Anterior cingulate cortex (tissue), 58 donors: ENCODE results near the gene CALML3.

Experiments used
- DNase-seq, 58 donors: peaks; one replicate each; lab custom pipeline; 2025; lab: John Stamatoyannopoulos, UW

Gene CALML3

GRCh38 chr10:5536486-5537081 is 11.8 kb downstream of the CALML3 start:
- no peak for DNase-seq

DNA sequence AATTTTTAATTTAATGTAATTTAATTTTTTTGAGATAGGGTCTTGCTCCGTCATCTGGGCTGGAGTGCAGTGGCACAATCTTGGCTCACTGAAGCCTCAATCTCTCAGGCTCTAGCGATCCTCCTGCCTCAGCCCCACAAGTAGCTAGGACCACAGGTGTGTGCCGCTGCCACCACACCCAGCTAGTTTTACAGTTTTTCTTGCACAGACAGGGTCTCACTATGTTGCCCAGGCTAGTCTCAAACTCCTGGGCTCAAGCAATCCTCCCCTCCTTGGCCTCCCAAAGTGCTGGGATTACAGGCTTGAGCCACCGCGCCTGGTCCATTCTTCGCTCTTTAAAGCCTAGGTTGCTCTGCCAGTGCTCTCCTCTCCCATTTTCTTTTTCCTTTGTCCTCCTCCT is 12.9 kb downstream of the CALML3 start:
- no peak for DNase-seq

GRCh38 chr10:5538446-5538845 is 13.7 kb downstream of the CALML3 start:
- no peak for DNase-seq

- no peak for DNase-seq
These were observed 14.3 kb downstream of the CALML3 start for GRCh38 chr10:5538892-5539651.

GRCh38 chr10:5540080-5540479 is 15.3 kb downstream of the CALML3 start:
- DNase-seq: no peak

- DNase-seq: no peak
These were observed 16.1 kb downstream of the CALML3 start for GRCh38 chr10:5540891-5541290.

DNA sequence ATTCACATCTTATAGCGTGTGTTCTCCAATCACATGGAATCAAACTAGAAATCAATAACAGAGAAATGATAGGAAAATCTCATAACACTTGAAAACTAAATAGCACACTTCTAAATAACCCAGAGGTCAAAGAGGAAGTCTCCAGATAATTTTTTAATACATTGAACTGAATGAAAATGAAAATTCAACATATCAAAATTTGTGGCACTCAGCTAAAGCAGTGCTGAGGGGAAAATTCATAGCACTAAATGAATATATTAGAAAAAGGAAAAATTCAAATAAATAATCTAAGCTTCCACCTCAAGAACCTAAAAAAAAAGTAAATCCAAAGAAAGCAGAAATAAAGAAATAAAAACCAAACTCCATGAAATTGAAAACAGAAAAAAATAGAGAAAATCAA is 17.3 kb downstream of the CALML3 start:
- DNase-seq: no peak

DNA sequence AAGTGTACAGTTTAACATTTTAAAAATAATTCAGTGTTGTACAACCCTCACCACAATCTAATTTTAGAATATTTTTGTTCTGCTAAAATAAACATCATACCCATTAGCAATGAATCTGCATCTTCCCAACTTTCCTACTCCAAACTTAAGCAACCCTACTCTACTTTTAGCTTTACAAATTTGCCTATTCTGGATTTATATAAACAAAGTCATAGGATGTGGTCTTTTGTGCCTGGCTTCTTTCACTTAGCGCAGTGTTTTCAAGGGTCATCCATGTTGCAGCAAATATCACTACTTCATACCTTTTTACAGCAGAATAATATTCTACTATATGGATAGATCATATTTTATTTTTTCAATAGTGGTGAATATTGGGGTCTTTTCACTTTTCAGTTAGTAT is 18.9 kb downstream of the CALML3 start:
- DNase-seq: no peak

DNA sequence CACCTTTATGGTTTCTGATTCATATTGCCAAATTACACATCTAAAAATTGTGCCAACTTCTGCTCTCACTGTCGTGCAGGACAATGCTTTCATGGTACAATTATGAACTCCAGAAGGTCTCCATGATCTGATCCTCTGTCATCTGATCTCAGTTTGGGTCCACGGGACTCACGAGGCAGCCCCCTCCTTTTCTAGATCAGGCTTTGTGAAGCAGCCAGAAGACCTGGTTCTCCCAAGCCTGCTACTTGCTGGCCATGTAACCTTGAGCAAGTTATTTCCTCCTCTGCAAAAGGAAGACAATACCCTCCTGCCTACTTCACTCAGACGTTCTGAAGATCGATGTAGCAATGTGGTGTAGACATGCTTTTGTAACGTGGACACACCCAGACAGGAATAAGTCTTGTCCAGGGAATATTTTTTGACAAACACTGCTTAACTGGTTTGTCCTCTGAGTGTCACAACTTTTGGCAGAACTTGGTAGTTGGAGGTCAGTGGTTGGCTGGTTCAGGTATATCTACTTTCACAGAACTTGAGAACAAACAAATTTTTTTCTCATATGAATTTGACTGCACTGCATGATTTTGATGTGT is 19.6 kb downstream of the CALML3 start:
- no peak for DNase-seq

DNA sequence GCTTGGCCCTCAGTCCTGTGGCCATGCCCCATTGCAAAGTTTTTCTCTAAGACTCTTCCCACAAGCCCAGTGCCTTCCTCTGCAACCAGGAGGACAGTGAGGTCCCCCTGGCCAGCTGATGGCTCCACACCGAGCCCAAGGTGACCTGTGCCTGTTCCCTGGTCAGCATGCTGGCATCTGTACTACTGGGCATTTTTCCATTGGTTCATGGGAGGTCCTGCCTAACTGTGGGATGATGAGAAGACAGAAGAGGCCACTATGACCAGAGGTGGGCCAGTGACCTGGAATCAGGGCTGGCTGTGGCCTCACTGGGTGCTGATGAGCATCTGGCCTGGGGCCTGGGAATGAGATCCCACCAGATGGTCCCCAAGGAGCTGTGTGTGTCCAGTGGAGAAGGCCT is 20.2 kb downstream of the CALML3 start:
- no peak for DNase-seq

GRCh38 chr10:5545426-5545777 is 20.6 kb downstream of the CALML3 start:
- no peak for DNase-seq

GRCh38 chr10:5545778-5546710 is 21.3 kb downstream of the CALML3 start:
- DNase-seq: no peak

DNA sequence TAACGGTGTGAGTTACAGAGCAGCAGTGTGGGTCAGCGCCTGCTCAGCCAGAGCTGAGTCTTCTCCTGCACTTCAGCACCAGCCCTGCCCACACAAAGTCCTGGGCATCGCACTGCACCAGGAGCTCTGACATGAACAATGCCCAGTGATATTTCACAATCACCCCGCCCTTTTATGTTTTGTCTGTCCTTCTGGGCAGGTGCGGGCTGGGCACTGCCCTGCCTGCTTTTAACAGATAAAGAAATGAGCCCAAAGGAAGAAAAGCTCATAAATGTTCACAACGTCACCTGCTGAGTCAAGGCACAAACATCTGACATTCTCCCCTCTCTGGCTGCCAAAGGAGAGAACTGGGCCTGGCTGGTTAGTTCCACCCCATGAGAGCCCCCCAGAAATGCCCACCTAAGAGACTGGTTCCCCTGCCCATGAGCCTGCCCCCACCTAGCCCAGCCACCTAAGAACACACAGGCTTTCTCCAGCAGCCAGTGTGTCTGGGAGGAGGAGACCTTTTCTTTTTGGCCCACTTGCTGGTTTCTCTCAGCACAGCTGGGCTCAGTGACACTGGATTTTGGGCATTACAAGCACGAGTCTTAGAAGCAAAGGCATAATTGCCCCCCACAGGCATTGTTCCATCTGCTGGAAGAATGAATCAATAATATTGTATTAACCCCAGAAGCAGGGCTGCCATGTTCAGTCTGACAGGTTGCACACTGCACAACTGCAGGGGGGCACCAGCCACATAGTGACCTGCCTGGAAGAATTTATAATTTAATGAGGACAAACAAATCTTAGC is 22.3 kb downstream of the CALML3 start:
- no peak for DNase-seq

GRCh38 chr10:5547681-5547930 is 22.8 kb downstream of the CALML3 start:
- no peak for DNase-seq

DNA sequence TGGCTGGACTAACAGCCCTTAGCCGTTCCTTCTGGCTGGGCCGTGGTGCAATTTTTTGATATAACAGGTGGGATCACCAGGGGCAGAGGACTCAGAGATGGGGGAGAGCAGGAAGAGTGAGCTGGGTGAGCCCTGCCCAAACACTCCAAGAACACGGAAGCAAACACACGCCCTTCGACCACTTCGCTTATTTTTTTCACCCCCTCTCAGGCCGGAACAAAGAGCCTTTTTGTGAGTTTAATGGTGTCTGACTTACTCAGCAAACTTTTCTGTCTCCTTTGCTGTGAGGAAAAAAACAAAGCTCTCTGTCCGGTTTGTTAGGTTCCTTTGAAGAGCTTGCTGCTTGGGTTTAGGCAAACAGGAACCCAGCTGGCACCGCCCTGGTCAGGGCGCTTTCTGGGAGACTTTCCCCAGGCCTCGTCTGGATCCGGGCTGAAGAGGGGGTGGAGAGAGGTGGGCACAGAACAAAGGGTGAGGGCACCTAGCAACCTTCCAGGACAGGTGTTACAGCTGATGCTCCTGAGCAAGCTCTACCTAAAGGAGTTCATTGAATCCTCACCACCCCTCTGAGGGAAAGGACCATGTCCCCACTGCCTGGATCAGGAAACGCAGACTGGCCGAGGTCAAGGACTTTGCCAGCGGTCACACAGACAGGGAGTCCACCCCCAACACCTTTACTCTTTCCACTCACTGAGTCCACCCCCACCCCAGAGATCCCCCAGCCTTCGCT is 23.3 kb downstream of the CALML3 start:
- DNase-seq: no peak

- DNase-seq: no peak
These were observed 24.9 kb downstream of the CALML3 start for GRCh38 chr10:5549462-5550249.

- DNase-seq: no peak
These were observed 25.4 kb downstream of the CALML3 start for GRCh38 chr10:5550250-5550545.

- DNase-seq: no peak
These were observed 26.1 kb downstream of the CALML3 start for GRCh38 chr10:5550621-5551530.
